SH-SY5Y (cell line): ENCODE data around the gene ZNF443.

Experiments
- GATA2 ChIP-seq: IDR thresholded peaks from 2 replicates; pipeline ENCODE4 v1.6.1; 2011; ENCODE audit warnings: mild to moderate bottlenecking, low read depth, low read length
- GATA3 ChIP-seq: IDR thresholded peaks from 2 replicates; pipeline ENCODE4 v1.6.1; 2011; ENCODE audit warnings: low read depth, mild to moderate bottlenecking, low read length, moderate library complexity

DNA sequence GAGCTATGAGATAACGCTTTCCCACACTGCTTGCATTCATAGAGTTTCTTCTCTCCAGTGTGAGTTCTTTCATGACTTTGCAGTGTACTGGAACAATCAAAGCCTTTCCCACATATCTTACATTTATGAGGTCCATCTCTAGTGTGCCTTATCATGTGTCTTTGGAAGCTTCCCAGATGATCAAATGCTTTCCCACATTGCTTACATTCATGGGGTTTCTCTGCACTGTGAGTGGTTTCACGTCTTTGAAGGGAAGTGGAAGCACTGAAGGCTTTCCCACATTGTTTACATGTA, 60.4 kb downstream of the ZNF443 start:
- TF ChIP-seq GATA3 (no peak), GATA2 (no peak)
